SK-N-SH (cell line): ENCODE data around the gene LCN10. TPM values are rescaled to one million over a fixed set of nuclear protein-coding genes. Genes with fewer than 3 reads are reported as not detected.
A peak's percentile ranks its signal among the peaks of the same experiment; 100 is the strongest.

Experiments used
- CTCF ChIA-PET: fragments of 300-600, 350-600 bp; formaldehyde crosslinking; extraction: SDS; loops from one replicate; lab custom pipeline; 2021; lab: Yijun Ruan, JAX
- POLR2A ChIA-PET: fragments of 350-600 bp; sonication (Branson Sonifier 250); formaldehyde crosslinking; extraction: SDS; loops from one replicate; lab custom pipeline; 2020; ENCODE audit warnings: antibody characterized with exemption, inconsistent platforms; lab: Yijun Ruan, JAX
- DNase-seq: peaks from one replicate; pipeline ENCODE4 v3.0.0; 2012
- H2AFZ ChIP-seq: fragments of 200-600 bp; sonication (generic); 2 replicates; pipeline ENCODE4 v1.8.1; 2016; ENCODE audit warnings: antibody characterized with exemption, mild to moderate bottlenecking, low read depth
- H3F3A ChIP-seq: fragments of 200-600 bp; sonication (generic); replicated peaks from 2 replicates; pipeline ENCODE3; 2016; ENCODE audit warnings: antibody characterized with exemption, mild to moderate bottlenecking; ENCODE audit not compliant: insufficient read depth
- H3K27ac ChIP-seq, 2 experiments: fragments of 200-500 bp in 1 of 2; fragments of 200-600 bp in 1 of 2; sonication (Bioruptor generic) in 1 of 2; sonication (generic), shearing (Covaris generic) in 1 of 2; 2 replicates each; pipeline versions ENCODE4 v1.5.1 to v1.6.1; 2014 to 2016; ENCODE audit warnings: low read depth in 2 of 2, inconsistent platforms in 1 of 2, low read length in 1 of 2, mild to moderate bottlenecking in 1 of 2, mixed read lengths in 1 of 2
- H3K27me3 ChIP-seq: fragments of 200-600 bp; sonication (generic), shearing (Covaris generic); 2 replicates; pipeline ENCODE4 v1.6.1; 2016; ENCODE audit warnings: mixed run types; ENCODE audit not compliant: insufficient read depth
- H3K36me3 ChIP-seq, 2 experiments: fragments of 200-500 bp in 1 of 2; fragments of 200-600 bp in 1 of 2; sonication (Bioruptor generic) in 1 of 2; sonication (generic) in 1 of 2; replicated peaks in 1 of 2; 2 replicates each; pipeline versions ENCODE3 to v1.5.1; 2014 to 2016; ENCODE audit warnings: low read length in 1 of 2, mild to moderate bottlenecking in 1 of 2; ENCODE audit not compliant: insufficient read depth in 2 of 2, control insufficient read depth in 1 of 2
- H3K4me1 ChIP-seq, 2 experiments: fragments of 200-500 bp in 1 of 2; fragments of 200-600 bp in 1 of 2; sonication (Bioruptor generic) in 1 of 2; sonication (generic), shearing (Covaris generic) in 1 of 2; 2 replicates each; pipeline versions ENCODE4 v1.5.1 to v1.6.1; 2014 to 2016; ENCODE audit warnings: low read depth in 1 of 2, low read length in 1 of 2, mixed run types in 1 of 2; ENCODE audit not compliant: insufficient read depth in 2 of 2, control insufficient read depth in 1 of 2
- H3K4me2 ChIP-seq: fragments of 200-600 bp; sonication (generic), shearing (Covaris generic); 2 replicates; pipeline ENCODE4 v1.6.1; 2017; ENCODE audit warnings: mixed run types
- H3K4me3 ChIP-seq, 2 experiments: fragments of 200-500 bp in 1 of 2; fragments of 200-600 bp in 1 of 2; sonication (Bioruptor generic) in 1 of 2; sonication (generic), shearing (Covaris generic) in 1 of 2; 2 replicates each; pipeline versions ENCODE4 v1.5.1 to v1.8.1; 2014 to 2016; ENCODE audit warnings: low read depth in 2 of 2, inconsistent platforms in 1 of 2, low read length in 1 of 2, mild to moderate bottlenecking in 1 of 2, mixed read lengths in 1 of 2, moderate library complexity in 1 of 2
- H3K79me2 ChIP-seq: fragments of 200-600 bp; sonication (generic); 2 replicates; pipeline ENCODE4 v1.8.1; 2017; ENCODE audit warnings: mild to moderate bottlenecking; ENCODE audit not compliant: insufficient read depth
- H3K9ac ChIP-seq: fragments of 200-600 bp; sonication (generic); 2 replicates; pipeline ENCODE4 v1.6.1; 2017; ENCODE audit warnings: mixed run types
- H3K9me2 ChIP-seq: fragments of 200-600 bp; sonication (generic); 2 replicates; pipeline ENCODE4 v1.6.1; 2017; ENCODE audit warnings: mixed run types
- H3K9me3 ChIP-seq: fragments of 200-600 bp; sonication (generic); 2 replicates; pipeline ENCODE4 v1.6.1; 2017; ENCODE audit warnings: mixed run types, mild to moderate bottlenecking, moderate library complexity
- H4K20me1 ChIP-seq: fragments of 200-600 bp; sonication (generic); 2 replicates; pipeline ENCODE4 v1.6.1; 2017; ENCODE audit warnings: mild to moderate bottlenecking, mixed run types; ENCODE audit not compliant: insufficient read depth
- CHD2 ChIP-seq: fragments of 150-350 bp; IDR thresholded peaks from 2 replicates; pipeline ENCODE4 v1.6.1; 2018; ENCODE audit warnings: low read length; ENCODE audit not compliant: partially characterized antibody
- CTCF ChIP-seq: fragments of 200-600 bp; sonication (generic); IDR thresholded peaks from 2 replicates; pipeline ENCODE4 v1.6.1; 2017; ENCODE audit warnings: antibody characterized with exemption, mild to moderate bottlenecking, moderate library complexity
- ELF1 ChIP-seq: IDR thresholded peaks from 2 replicates; pipeline ENCODE4 v1.4.0; 2012
- FOSL2 ChIP-seq: IDR thresholded peaks from 2 replicates; pipeline ENCODE4 v1.4.0; 2012; ENCODE audit warnings: low read depth, mild to moderate bottlenecking, moderate library complexity, borderline replicate concordance
- FOXJ3 ChIP-seq: sonication (generic); formaldehyde crosslinking; IDR thresholded peaks from 2 replicates; pipeline ENCODE4 v1.5.1; 2020; ENCODE audit warnings: mild to moderate bottlenecking, missing genetic modification reagents
- JUND ChIP-seq: IDR thresholded peaks from 2 replicates; pipeline ENCODE4 v1.4.0; 2012
- MAX ChIP-seq: IDR thresholded peaks from 2 replicates; pipeline ENCODE4 v1.4.0; 2012; ENCODE audit warnings: low read depth
- MEF2A ChIP-seq: IDR thresholded peaks from 2 replicates; pipeline ENCODE4 v1.4.0; 2012; ENCODE audit warnings: low read depth, borderline replicate concordance
- MXI1 ChIP-seq: IDR thresholded peaks from 2 replicates; pipeline ENCODE4 v1.6.1; 2012; ENCODE audit warnings: mild to moderate bottlenecking, low read depth, low read length, improper control_type of control experiment
- NFIC ChIP-seq: IDR thresholded peaks from 2 replicates; pipeline ENCODE4 v1.4.0; 2012; ENCODE audit warnings: borderline replicate concordance
- POLR2AphosphoS5 ChIP-seq: IDR thresholded peaks from 2 replicates; pipeline ENCODE4 v1.6.1; 2012; ENCODE audit warnings: low read depth, low read length
- RAD21 ChIP-seq: IDR thresholded peaks from 2 replicates; pipeline ENCODE4 v1.6.1; 2012; ENCODE audit warnings: mild to moderate bottlenecking, low read length
- REST ChIP-seq: IDR thresholded peaks from 2 replicates; pipeline ENCODE4 v1.6.1; 2012; ENCODE audit warnings: mild to moderate bottlenecking, low read depth, low read length, moderate library complexity
- RFX5 ChIP-seq: IDR thresholded peaks from 2 replicates; pipeline ENCODE4 v1.6.1; 2012; ENCODE audit warnings: mild to moderate bottlenecking, improper control_type of control experiment, low read length
- SIN3A ChIP-seq: IDR thresholded peaks from 2 replicates; pipeline ENCODE4 v1.6.1; 2012; ENCODE audit warnings: low read depth, mild to moderate bottlenecking, low read length, moderate library complexity, borderline replicate concordance
- SMC3 ChIP-seq: IDR thresholded peaks from 2 replicates; pipeline ENCODE4 v1.6.1; 2012; ENCODE audit warnings: low read depth, low read length, improper control_type of control experiment
- TAF1 ChIP-seq: IDR thresholded peaks from 2 replicates; pipeline ENCODE4 v1.6.1; 2012; ENCODE audit warnings: low read depth, mild to moderate bottlenecking, low read length, moderate library complexity, borderline replicate concordance
- YY1 ChIP-seq: IDR thresholded peaks from 2 replicates; pipeline ENCODE4 v1.4.0; 2012; ENCODE audit warnings: low read depth, mild to moderate bottlenecking
- WGBS: methylation state at CpG from one replicate; pipeline ENCODE4 v1.1.6; 2017; ENCODE audit warnings: low lambda C conversion rate; 5-methylcytosine and 5-hydroxymethylcytosine counted together
- polyA plus RNA-seq, 3 experiments: library from polyadenylated mRNA; depleted of rRNA; stranded (reverse); fragments of >200 nt; gene quantifications; 2 replicates each; pipeline ENCODE4 v1.2.3, GENCODE V29; 2012
- TF ChIP-seq, protein P1 (sequence below): IDR thresholded peaks from 2 replicates; pipeline ENCODE4 v1.4.0; 2012; ENCODE audit warnings: low read depth, borderline replicate concordance
- TF ChIP-seq, protein P2 (sequence below): fragments of 150-350 bp; IDR thresholded peaks from 2 replicates; pipeline ENCODE4 v1.6.1; 2016; ENCODE audit warnings: mild to moderate bottlenecking, low read depth, low read length

The LCN10 gene
- polyA plus RNA-seq, 1 of the 3 experiments (the other 2 are of a cell fraction) = not detected

GRCh38 chr9:136784997-136785361 is 42.2 kb upstream of the LCN10 start:
- Histone ChIP-seq H3K79me2 (no peaks in the 10 kb centered on the region), H3K27me3 (peaks cover 16% of the 10 kb centered on the region; the same call in 1 of the 2 replicates), H2AFZ (no peak overlapping the region), H3K9ac (no peak overlapping the region), H3K36me3 (no peaks in the 10 kb centered on the region), H3K9me3 (no peaks in the 10 kb centered on the region), H3F3A (peaks cover 10% of the 10 kb centered on the region), H3K9me2 (no peaks in the 10 kb centered on the region), H3K27ac (no peak overlapping the region), H3K4me1 (peaks cover under 1 to 3% of the 10 kb centered on the region in 2 experiments), H3K4me3 (no peak overlapping the region), H3K4me2 (no peak overlapping the region), H4K20me1 (no peaks in the 10 kb centered on the region)
- CTCF ChIA-PET = interaction anchor here (1.4 to 3.9 kb wide), 4 partner anchors 10 to 57 kb away, joined by 3 to 57 read pairs (median 8); partner anchors contain the start of gene LCN15
- WGBS = 91% methylated on average over 6 of the region's 6 CpGs
- no peak for TF ChIP-seq TAF1
- no peak for TF ChIP-seq JUND
- TF ChIP-seq YY1 = no peak
- no peak for TF ChIP-seq FOSL2
- no peak for TF ChIP-seq POLR2AphosphoS5
- TF ChIP-seq FOXJ3 (CRISPR knock-in tag) = no peak
- TF ChIP-seq CTCF = no peak
- TF ChIP-seq, protein P1, sequence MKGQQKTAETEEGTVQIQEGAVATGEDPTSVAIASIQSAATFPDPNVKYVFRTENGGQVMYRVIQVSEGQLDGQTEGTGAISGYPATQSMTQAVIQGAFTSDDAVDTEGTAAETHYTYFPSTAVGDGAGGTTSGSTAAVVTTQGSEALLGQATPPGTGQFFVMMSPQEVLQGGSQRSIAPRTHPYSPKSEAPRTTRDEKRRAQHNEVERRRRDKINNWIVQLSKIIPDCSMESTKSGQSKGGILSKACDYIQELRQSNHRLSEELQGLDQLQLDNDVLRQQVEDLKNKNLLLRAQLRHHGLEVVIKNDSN = no peak
- TF ChIP-seq MEF2A = no peak
- no peak for TF ChIP-seq ELF1
- TF ChIP-seq, protein P2, sequence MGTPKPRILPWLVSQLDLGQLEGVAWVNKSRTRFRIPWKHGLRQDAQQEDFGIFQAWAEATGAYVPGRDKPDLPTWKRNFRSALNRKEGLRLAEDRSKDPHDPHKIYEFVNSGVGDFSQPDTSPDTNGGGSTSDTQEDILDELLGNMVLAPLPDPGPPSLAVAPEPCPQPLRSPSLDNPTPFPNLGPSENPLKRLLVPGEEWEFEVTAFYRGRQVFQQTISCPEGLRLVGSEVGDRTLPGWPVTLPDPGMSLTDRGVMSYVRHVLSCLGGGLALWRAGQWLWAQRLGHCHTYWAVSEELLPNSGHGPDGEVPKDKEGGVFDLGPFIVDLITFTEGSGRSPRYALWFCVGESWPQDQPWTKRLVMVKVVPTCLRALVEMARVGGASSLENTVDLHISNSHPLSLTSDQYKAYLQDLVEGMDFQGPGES = no peak
- TF ChIP-seq RAD21 = no peak
- POLR2A ChIA-PET = no interaction called here
- no peak for DNase-seq

GRCh38 chr9:136784249-136784996 is 41.7 kb upstream of the LCN10 start:
- H3K79me2 ChIP-seq = no peaks in the 10 kb centered on the region
- no peaks in the 10 kb centered on the region for H4K20me1 ChIP-seq
- peaks cover 21% of the 10 kb centered on the region; the same call in 1 of the 2 replicates for H3K27me3 ChIP-seq
- H3K4me3 ChIP-seq = no peak overlapping the region
- H3K4me1 ChIP-seq = peaks cover 0 to 2% of the 10 kb centered on the region in 2 experiments; a peak in 2 of 4 replicates
- peak; percentile 60 for DNase-seq
- no peaks in the 10 kb centered on the region for H3K36me3 ChIP-seq
- 0 out of 2 replicates have a peak overlapping the region, but pooled peaks have one; percentile 53 for H2AFZ ChIP-seq
- CTCF ChIA-PET = interaction anchor here (0.6 to 2.8 kb wide), 7 partner anchors 10 to 688 kb away, joined by 3 to 15 read pairs (median 4); no protein-coding TSS in a partner anchor
- H3K9ac ChIP-seq = no peak overlapping the region
- POLR2A ChIA-PET = no interaction called here
- peaks cover 8% of the 10 kb centered on the region for H3F3A ChIP-seq
- H3K4me2 ChIP-seq = no peak overlapping the region
- WGBS = 28% methylated on average over 9 of the region's 9 CpGs
- H3K9me3 ChIP-seq = no peaks in the 10 kb centered on the region
- H3K27ac ChIP-seq = no peak overlapping the region
- H3K9me2 ChIP-seq = no peaks in the 10 kb centered on the region
- TF ChIP-seq MAX (no peak), SIN3A (no peak), MEF2A (no peak), NFIC (no peak), CHD2 (no peak), RFX5 (no peak), REST (no peak), YY1 (no peak), MXI1 (no peak), SMC3 (peak; percentile 37)
